Activated B cell treated with CpG ODN at 0.5 μM for 24 hours (primary cell): ENCODE measurements around the gene STRN3. TPM values are rescaled to one million over a fixed set of nuclear protein-coding genes. Genes with fewer than 3 reads are reported as not detected.

Source experiments
- ATAC-seq: fragments of 200-7000 bp; cut with Tn5 transposase; one replicate; pipeline ENCODE4 v1.10.0; 2021; ENCODE audit warnings: low read depth, mild to moderate bottlenecking, moderate library complexity
- CTCF ChIA-PET: fragments of 350-600 bp; sonication (Branson Sonifier 250); formaldehyde crosslinking; loops from one replicate; lab custom pipeline; 2021; ENCODE audit warnings: antibody characterized with exemption; lab: Charles Lee
- POLR2A ChIA-PET: fragments of 350-600 bp; sonication (Branson Sonifier 250); formaldehyde crosslinking; loops from one replicate; lab custom pipeline; 2021; ENCODE audit warnings: antibody characterized with exemption; lab: Charles Lee
- DNase-seq: peaks from one replicate; pipeline ENCODE4 v3.0.0; 2022
- H3K27ac Mint-ChIP-seq: one replicate; pipeline ENCODE4 v1.8.0; 2020; ENCODE audit warnings: mixed read lengths
- H3K27me3 Mint-ChIP-seq: one replicate; pipeline ENCODE4 v1.8.0; 2021; ENCODE audit warnings: mixed read lengths
- H3K36me3 Mint-ChIP-seq: one replicate; pipeline ENCODE4 v1.8.0; 2021; ENCODE audit warnings: low read depth, mixed read lengths
- H3K4me1 Mint-ChIP-seq: one replicate; pipeline ENCODE4 v1.8.0; 2021; ENCODE audit warnings: mixed read lengths
- H3K4me3 Mint-ChIP-seq: one replicate; pipeline ENCODE4 v1.8.0; 2020; ENCODE audit warnings: mild to moderate bottlenecking, mixed read lengths
- H3K9me3 Mint-ChIP-seq: one replicate; pipeline ENCODE4 v1.8.0; 2020; ENCODE audit warnings: mixed read lengths
- CTCF ChIP-seq: fragments of 200-600 bp; IDR thresholded peaks from one replicate; pipeline ENCODE4 v1.8.0; 2022; ENCODE audit warnings: antibody characterized with exemption, mild to moderate bottlenecking
- intact Hi-C: fragments of 100-400 bp; cut with micrococcal nuclease; formaldehyde crosslinking; loops from one replicate; pipeline ENCODE4 v1.15.1; 2024
- total RNA-seq: library from RNA; stranded (reverse); gene quantifications from 2 replicates; pipeline ENCODE4 v1.2.3, GENCODE V29; 2022

The STRN3 gene
- total RNA-seq, 1 donor from 2014 or later = 31.0 TPM

- peaks cover 6% of the 10 kb centered on the region for H3K36me3 Mint-ChIP-seq
- H3K9me3 Mint-ChIP-seq = no peaks in the 10 kb centered on the region
- CTCF ChIA-PET = no interaction called here
- H3K4me1 Mint-ChIP-seq = no peaks in the 10 kb centered on the region
- no peak overlapping the region for H3K27ac Mint-ChIP-seq
- no peak overlapping the region for H3K4me3 Mint-ChIP-seq
- no peak for DNase-seq
- TF ChIP-seq CTCF = no peak
- no peak for ATAC-seq
- H3K27me3 Mint-ChIP-seq = no peaks in the 10 kb centered on the region
- POLR2A ChIA-PET = no interaction called here
- intact Hi-C loops = no loop called here
Measured at GRCh38 chr14:30885840-30886740, 140.1 kb downstream of the STRN3 start.

- Mint-ChIP-seq H3K27me3 (no peaks in the 10 kb centered on the region), H3K36me3 (peaks cover 6% of the 10 kb centered on the region), H3K4me3 (no peak overlapping the region), H3K27ac (no peak overlapping the region), H3K4me1 (no peaks in the 10 kb centered on the region), H3K9me3 (no peaks in the 10 kb centered on the region)
- intact Hi-C loops = no loop called here
- DNase-seq = no peak
- ATAC-seq = no peak
- TF ChIP-seq CTCF = no peak
- CTCF ChIA-PET = no interaction called here
- POLR2A ChIA-PET = no interaction called here
Measured at GRCh38 chr14:30884901-30885300, 141.3 kb downstream of the STRN3 start.

- ChIA-PET POLR2A (no interaction called here), CTCF (no interaction called here)
- Mint-ChIP-seq H3K36me3 (peaks cover 6% of the 10 kb centered on the region), H3K27ac (no peak overlapping the region), H3K4me1 (no peaks in the 10 kb centered on the region), H3K9me3 (no peaks in the 10 kb centered on the region), H3K27me3 (no peaks in the 10 kb centered on the region), H3K4me3 (no peak overlapping the region)
- intact Hi-C loops = no loop called here
- ATAC-seq = no peak
- DNase-seq = no peak
- no peak for TF ChIP-seq CTCF
Measured at GRCh38 chr14:30883508-30884294, 142.5 kb downstream of the STRN3 start.

GRCh38 chr14:30882431-30882830 is 143.7 kb downstream of the STRN3 start:
- Mint-ChIP-seq H3K27me3 (no peaks in the 10 kb centered on the region), H3K36me3 (peaks cover 6% of the 10 kb centered on the region), H3K4me1 (peaks cover under 1% of the 10 kb centered on the region), H3K4me3 (no peak overlapping the region), H3K27ac (no peak overlapping the region), H3K9me3 (no peaks in the 10 kb centered on the region)
- no peak for DNase-seq
- no peak for TF ChIP-seq CTCF
- intact Hi-C loops = no loop called here
- no peak for ATAC-seq
- CTCF ChIA-PET = no interaction called here
- POLR2A ChIA-PET = no interaction called here

GRCh38 chr14:30876692-30877091 is 149.5 kb downstream of the STRN3 start:
- Mint-ChIP-seq H3K4me1 (peaks cover 24% of the 10 kb centered on the region), H3K4me3 (no peak overlapping the region), H3K27ac (no peak overlapping the region), H3K9me3 (no peaks in the 10 kb centered on the region), H3K36me3 (no peaks in the 10 kb centered on the region), H3K27me3 (peaks cover 11% of the 10 kb centered on the region)
- intact Hi-C loops = loop anchor here (10.0 kb wide), 1 partner anchor 1328 kb away; the partner anchor contains the start of genes RNU6-7 and RNU6-8
- no peak for TF ChIP-seq CTCF
- CTCF ChIA-PET = no interaction called here
- POLR2A ChIA-PET = no interaction called here
- no peak for DNase-seq
- no peak for ATAC-seq
